Activated CD4-positive, alpha-beta T cell treated with anti-CD3 and anti-CD28 coated beads, Interleukin-2, Interleukin-6, amounts not matched to agents 100 ng/mL and 50 ng/mL, durations not matched to agents 16 hours and 8 hours (primary cell): ENCODE data around the gene MMP11.
A peak's percentile ranks its signal among the peaks of the same experiment; 100 is the strongest.
"Not testable (repeated sequence)": the region's sequence is repeated elsewhere in the genome, so short reads cannot be mapped to it uniquely, and the experiment has no call there.

ENCODE experiments used
- DNase-seq: peaks from one replicate; pipeline ENCODE4 v3.0.0-alpha.2; 2020

The MMP11 gene

GRCh38 chr22:23772649-23773473 lies at the start of gene MMP11:
Gene MMP11 (plus strand): TSS chr22:23772849. CDS start chr22:23772871, 22 bp downstream.
- DNase-seq, result peak; percentile 45

GRCh38 chr22:23728108-23728507 lies 44.5 kb upstream of the MMP11 start:
- DNase-seq, result not testable (repeated sequence)

- DNase-seq, result no peak
These were observed 35.0 kb upstream of the MMP11 start for GRCh38 chr22:23737696-23738095.

- no peak for DNase-seq
These were observed 30.0 kb upstream of the MMP11 start for GRCh38 chr22:23742505-23743264.

- DNase-seq, result no peak
These were observed 29.3 kb upstream of the MMP11 start for GRCh38 chr22:23743303-23743705.

- DNase-seq, result no peak
These were observed 28.6 kb upstream of the MMP11 start for GRCh38 chr22:23744001-23744400.

- DNase-seq, result no peak
These were observed 28.2 kb upstream of the MMP11 start for GRCh38 chr22:23744485-23744884.

GRCh38 chr22:23745791-23746190 lies 26.9 kb upstream of the MMP11 start:
- DNase-seq, result no peak

GRCh38 chr22:23749841-23750301 lies 22.8 kb upstream of the MMP11 start:
- DNase-seq, result no peak

- no peak for DNase-seq
These were observed 22.3 kb upstream of the MMP11 start for GRCh38 chr22:23750367-23750713.

GRCh38 chr22:23750714-23751440 lies 21.8 kb upstream of the MMP11 start, which contains the start of gene ZNF70:
Gene ZNF70 (minus strand): TSS chr22:23751112. CDS start chr22:23745140, 5,972 bp downstream.
- DNase-seq, result peak; percentile 83

GRCh38 chr22:23751441-23751996 lies 21.1 kb upstream of the MMP11 start:
- no peak for DNase-seq

GRCh38 chr22:23752090-23752691 lies 20.5 kb upstream of the MMP11 start:
- DNase-seq, result no peak

- no peak for DNase-seq
These were observed 19.9 kb upstream of the MMP11 start for GRCh38 chr22:23752750-23753149.

GRCh38 chr22:23753385-23753784 lies 19.3 kb upstream of the MMP11 start:
- DNase-seq, result no peak

GRCh38 chr22:23754220-23754919 lies 18.3 kb upstream of the MMP11 start, which contains the start of gene VPREB3:
Gene VPREB3 (minus strand): TSS chr22:23754425. CDS start chr22:23754363, 62 bp downstream.
- DNase-seq, result no peak

- no peak for DNase-seq
These were observed 17.5 kb upstream of the MMP11 start for GRCh38 chr22:23754980-23755636.

GRCh38 chr22:23755711-23756110 lies 16.9 kb upstream of the MMP11 start:
- DNase-seq, result no peak

GRCh38 chr22:23756891-23757290 lies 15.8 kb upstream of the MMP11 start:
- no peak for DNase-seq

- no peak for DNase-seq
These were observed 13.1 kb upstream of the MMP11 start for GRCh38 chr22:23759566-23759965.

GRCh38 chr22:23760056-23760455 lies 12.6 kb upstream of the MMP11 start:
- no peak for DNase-seq
